ENCODE data around the gene INVS. TPM values are rescaled to one million over a fixed set of nuclear protein-coding genes. Genes with fewer than 3 reads are reported as not detected.

Gene INVS
- total and polyA plus RNA-seq, 2 donors (not counting 3 experiments of a cell fraction or from before 2014, with no cell fraction given): 8.5 to 17.9 TPM

- Histone ChIP-seq H4K20me1 (replicated peaks; ENCODE audit: control insufficient read depth, extremely low read depth, insufficient read depth, low read length) (no peaks in the 10 kb centered on the region), H3K27ac (ENCODE audit: insufficient read depth, low read depth, low read length) (no peak overlapping the region), H3K4me3 (replicated peaks in 1 of 3; ENCODE audit: insufficient read depth in 1 of 3, low read depth in 1 of 3, low read length in 3 of 3) (no peak overlapping the region), H3K9ac (replicated peaks; ENCODE audit: extremely low read depth, insufficient read depth, low read length) (no peak overlapping the region), H3K4me2 (ENCODE audit: insufficient read depth, low read length) (no peak overlapping the region), H2AFZ (ENCODE audit: low read depth, low read length) (no peak overlapping the region), H3K79me2 (ENCODE audit: control insufficient read depth, insufficient read depth, low read length) (no peaks in the 10 kb centered on the region), H3K27me3 (ENCODE audit: control insufficient read depth in 2 of 2, insufficient read depth in 2 of 2, low read length in 2 of 2) (no peaks in the 10 kb centered on the region), H3K9me1 (replicated peaks; ENCODE audit: control insufficient read depth, extremely low read depth, insufficient read depth, low read length) (no peaks in the 10 kb centered on the region), H3K4me1 (ENCODE audit: control insufficient read depth, extremely low read depth, insufficient read depth, low read length) (peaks cover 8% of the 10 kb centered on the region), H3K9me3 (replicated peaks; ENCODE audit: control insufficient read depth, insufficient read depth, low read length) (no peaks in the 10 kb centered on the region), H3K36me3 (ENCODE audit: control insufficient read depth in 2 of 2, extremely low read depth in 1 of 2, insufficient read depth in 2 of 2, low read length in 2 of 2) (no peaks in the 10 kb centered on the region)
- intact Hi-C loops (cut with micrococcal nuclease) (no loop called here), dilution Hi-C loops (cut with MboI; ENCODE audit: extremely low pct_ligation_motif_present, low sequenced_read_pairs) (no loop called here)
- no TSS peak for BruUV-seq (replicated peaks)
- CTCF ChIA-PET: interaction anchor here (1.0 to 2.4 kb wide), 4 partner anchors 9 to 193 kb away, joined by 3 to 6 read pairs (median 4); no protein-coding TSS in a partner anchor
- TF ChIP-seq FOS (IDR thresholded peaks at IDR 0.05; ENCODE audit: borderline replicate concordance, insufficient read depth, low read length): no peak
- TF ChIP-seq MAX (IDR thresholded peaks at IDR 0.05; ENCODE audit: insufficient read depth, insufficient read length): no peak
- TF ChIP-seq EZH2 (IDR thresholded peaks at IDR 0.05; ENCODE audit: borderline replicate concordance, low read depth, low read length, severe bottlenecking): no peak
- no peak for TF ChIP-seq POLR2A (IDR thresholded peaks at IDR 0.05; ENCODE audit: low read depth, low read length)
- TF ChIP-seq CTCF (IDR thresholded peaks at IDR 0.05; ENCODE audit: extremely low read depth in 1 of 2, insufficient read depth in 1 of 2, low read depth in 1 of 2, low read length in 2 of 2): no peak
- TF ChIP-seq MYC (IDR thresholded peaks at IDR 0.05; ENCODE audit: low read depth, low read length): no peak
- TF ChIP-seq GATA2 (IDR thresholded peaks at IDR 0.05; ENCODE audit: insufficient read depth, insufficient read length, low read depth, low read length): no peak
- no peak for TF ChIP-seq POLR2AphosphoS5 (IDR thresholded peaks at IDR 0.05; ENCODE audit: insufficient read depth, low read depth, low read length)
- TF ChIP-seq JUN (IDR thresholded peaks at IDR 0.05; ENCODE audit: borderline replicate concordance, insufficient read depth, insufficient read length, low read depth): no peak
- POLR2A ChIA-PET: no interaction called here
- no peak for FAIRE-seq
- DNase-seq (ENCODE audit: low read depth, low spot score): no peak
Measured at GRCh38 chr9:100131216-100131615, 32.2 kb downstream of the INVS start.
